Gastrocnemius medialis (tissue), 4 donors: ENCODE measurements around the gene ARHGEF10L.

ENCODE experiments used
- POLR2A ChIP-seq, 2 donors: fragments of 450-650 bp; IDR thresholded peaks; one replicate each; pipeline ENCODE4 v1.6.1; 2017; ENCODE audit warnings: antibody characterized with exemption in 2 of 2, mild to moderate bottlenecking in 2 of 2, moderate library complexity in 2 of 2
- TF ChIP-seq, protein P1 (sequence below), 5 experiments: fragments of 450-650 bp in 3 of 5; fragments of 200-600 bp in 2 of 5; sonication (generic) in 2 of 5; IDR thresholded peaks in 4 of 5; conservative IDR thresholded peaks in 1 of 5; 1 replicate in 4 of 5; 2 replicates in 1 of 5; pipeline ENCODE4 v1.5.1; 2016 to 2019; ENCODE audit warnings: antibody characterized with exemption in 5 of 5, mild to moderate bottlenecking in 3 of 5, moderate library complexity in 3 of 5

DNA sequence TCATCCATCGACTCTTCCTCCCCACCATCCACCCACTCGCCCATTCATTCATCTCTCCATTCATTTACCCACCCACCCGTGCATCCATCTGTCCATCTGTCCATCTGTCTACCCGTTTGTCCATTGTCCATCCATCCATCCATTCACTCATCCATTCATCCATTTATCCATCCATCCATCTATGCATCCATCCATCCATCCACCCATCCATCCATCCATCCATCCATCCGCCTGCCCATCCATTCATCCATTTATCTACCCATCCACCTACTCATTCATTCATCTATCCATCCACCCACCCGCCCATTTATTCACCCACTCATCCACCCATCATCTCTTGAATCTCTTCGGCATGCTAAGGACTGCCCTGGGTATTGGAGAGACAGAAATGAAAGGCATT, 18.5 kb downstream of the ARHGEF10L start:
- no peak for TF ChIP-seq POLR2A (IDR thresholded peaks at IDR 0.05)
- TF ChIP-seq, protein P1, sequence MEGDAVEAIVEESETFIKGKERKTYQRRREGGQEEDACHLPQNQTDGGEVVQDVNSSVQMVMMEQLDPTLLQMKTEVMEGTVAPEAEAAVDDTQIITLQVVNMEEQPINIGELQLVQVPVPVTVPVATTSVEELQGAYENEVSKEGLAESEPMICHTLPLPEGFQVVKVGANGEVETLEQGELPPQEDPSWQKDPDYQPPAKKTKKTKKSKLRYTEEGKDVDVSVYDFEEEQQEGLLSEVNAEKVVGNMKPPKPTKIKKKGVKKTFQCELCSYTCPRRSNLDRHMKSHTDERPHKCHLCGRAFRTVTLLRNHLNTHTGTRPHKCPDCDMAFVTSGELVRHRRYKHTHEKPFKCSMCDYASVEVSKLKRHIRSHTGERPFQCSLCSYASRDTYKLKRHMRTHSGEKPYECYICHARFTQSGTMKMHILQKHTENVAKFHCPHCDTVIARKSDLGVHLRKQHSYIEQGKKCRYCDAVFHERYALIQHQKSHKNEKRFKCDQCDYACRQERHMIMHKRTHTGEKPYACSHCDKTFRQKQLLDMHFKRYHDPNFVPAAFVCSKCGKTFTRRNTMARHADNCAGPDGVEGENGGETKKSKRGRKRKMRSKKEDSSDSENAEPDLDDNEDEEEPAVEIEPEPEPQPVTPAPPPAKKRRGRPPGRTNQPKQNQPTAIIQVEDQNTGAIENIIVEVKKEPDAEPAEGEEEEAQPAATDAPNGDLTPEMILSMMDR (IDR thresholded peaks at IDR 0.05 in 4 of 5, conservative IDR thresholded peaks at IDR 0.05 in 1 of 5): no peak
